HG02678 (cell line): ENCODE measurements around the gene TP73.

Experiments
- ATAC-seq: cut with Tn5 transposase; IDR thresholded peaks from one replicate; pipeline ENCODE4 v1.9.1; 2021; ENCODE audit warnings: mild to moderate bottlenecking, moderate library complexity; ENCODE audit not compliant: unreplicated experiment

The TP73 gene

DNA sequence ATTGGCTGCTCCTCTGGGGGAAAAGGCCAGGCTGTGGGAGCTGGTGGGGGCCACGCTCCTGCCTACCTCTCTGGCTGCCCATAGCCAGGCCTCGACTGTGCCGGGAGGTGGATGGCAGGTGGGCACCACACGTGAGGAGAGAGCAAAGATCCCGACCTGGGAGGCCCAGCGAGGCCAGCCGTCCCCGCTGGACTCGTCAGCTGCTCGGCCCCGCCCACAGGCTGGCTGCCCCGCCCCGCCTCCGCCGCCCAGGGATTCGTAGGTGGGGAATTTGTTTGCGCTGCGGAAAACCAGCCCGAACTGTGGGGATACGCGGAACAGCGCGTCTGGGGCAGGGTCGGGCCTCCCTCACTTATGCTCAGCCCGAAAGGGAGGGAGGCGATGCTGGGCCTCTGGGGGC is 31.7 kb downstream of the TP73 start:
- no peak for ATAC-seq

DNA sequence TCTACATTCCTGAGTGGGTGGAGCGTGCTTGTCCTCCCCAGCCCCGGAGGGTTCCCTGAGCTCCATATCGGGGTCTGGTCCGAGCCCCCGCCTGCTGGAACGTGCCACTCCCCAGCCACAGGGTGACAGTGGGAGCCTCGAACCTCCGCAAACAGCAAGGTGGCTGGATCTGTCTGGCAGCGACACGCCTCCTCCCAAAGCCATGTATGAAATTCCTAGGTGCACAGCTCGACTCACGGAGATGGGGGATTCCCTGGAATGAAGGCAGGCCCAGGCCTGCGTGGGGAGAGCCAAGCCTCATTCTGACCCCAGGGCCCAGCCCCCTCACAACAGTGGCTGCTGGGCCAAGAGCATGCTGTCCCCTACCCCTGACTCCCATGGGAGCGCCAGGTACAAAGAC is 32.9 kb downstream of the TP73 start:
- no peak for ATAC-seq

DNA sequence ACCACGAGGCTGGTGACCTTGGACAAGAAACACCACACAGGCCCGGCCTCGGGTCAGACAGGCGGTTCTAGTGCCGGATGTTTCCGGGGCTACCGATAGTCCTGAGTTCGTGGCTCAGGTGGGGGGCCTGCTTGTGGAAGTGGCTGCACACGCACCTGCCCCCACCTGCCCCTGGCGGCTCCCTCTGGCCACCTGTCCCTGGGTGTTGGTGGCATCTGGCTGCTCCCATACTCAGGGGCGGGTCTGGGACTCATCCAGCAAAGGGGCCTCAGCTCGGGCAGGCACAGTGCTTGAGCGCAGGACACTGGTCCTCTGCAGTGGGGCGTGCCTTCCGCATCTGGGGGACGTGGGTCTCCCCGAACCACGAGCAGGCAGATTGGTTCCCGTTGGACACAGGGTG is 33.6 kb downstream of the TP73 start:
- ATAC-seq: no peak

DNA sequence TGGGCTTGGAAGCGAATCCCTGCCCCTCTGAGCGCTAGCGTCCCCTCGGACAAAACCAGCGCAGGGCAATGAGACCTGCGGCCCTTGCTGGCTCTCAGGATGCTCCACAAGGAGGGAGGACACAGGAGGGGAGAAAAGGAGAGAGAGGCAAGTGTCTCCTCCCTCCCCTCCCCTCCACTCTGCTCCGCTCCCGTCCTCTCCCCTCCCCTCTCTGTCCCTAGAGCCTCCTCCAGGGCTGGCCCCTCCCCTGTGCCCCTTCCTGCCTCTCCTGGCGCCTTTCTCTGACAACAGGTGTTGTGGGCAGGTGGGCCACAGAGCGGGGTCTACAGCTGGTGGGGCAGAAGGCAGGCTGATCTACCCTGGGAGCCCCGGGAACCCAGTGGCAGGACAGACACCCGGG is 35.2 kb downstream of the TP73 start:
- no peak for ATAC-seq

DNA sequence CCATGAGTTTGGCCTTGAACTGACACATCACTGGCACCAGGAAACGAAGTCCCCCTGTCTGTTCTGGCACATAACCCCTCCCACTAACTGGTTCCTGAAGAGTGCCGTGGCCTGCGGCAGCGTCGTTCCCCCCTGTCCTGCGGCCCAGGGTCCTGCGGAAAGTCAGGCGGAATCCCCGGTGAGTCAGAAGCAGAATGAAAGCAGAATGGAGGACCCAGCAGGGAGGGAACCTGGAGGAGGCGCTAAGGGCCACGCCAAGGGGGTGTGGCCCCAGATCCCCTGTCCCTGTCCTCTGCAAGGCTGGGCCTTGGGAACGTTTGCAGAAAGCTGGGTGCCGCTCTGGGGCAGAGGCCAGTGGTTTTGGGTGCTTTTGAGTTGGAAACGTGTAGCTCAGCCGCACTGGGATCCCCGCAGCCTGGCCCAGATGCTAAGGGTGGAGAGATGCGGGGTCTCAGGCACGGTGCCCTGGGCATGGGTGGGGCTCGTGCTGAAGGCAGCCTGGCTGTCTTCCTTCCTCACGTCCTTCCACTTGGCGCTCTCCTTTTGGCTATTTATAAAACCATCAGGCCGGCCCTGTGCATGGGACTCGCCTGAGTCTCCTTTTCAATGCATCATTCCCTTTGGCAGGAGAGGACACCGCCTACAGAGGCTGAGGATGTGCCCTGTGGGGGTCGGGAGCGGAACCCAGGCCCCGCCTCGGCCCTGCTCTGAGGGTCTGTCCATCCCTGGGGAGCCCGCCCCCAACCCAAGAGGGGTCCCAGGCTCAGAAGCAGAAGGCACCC is 36.2 kb downstream of the TP73 start:
- no peak for ATAC-seq

DNA sequence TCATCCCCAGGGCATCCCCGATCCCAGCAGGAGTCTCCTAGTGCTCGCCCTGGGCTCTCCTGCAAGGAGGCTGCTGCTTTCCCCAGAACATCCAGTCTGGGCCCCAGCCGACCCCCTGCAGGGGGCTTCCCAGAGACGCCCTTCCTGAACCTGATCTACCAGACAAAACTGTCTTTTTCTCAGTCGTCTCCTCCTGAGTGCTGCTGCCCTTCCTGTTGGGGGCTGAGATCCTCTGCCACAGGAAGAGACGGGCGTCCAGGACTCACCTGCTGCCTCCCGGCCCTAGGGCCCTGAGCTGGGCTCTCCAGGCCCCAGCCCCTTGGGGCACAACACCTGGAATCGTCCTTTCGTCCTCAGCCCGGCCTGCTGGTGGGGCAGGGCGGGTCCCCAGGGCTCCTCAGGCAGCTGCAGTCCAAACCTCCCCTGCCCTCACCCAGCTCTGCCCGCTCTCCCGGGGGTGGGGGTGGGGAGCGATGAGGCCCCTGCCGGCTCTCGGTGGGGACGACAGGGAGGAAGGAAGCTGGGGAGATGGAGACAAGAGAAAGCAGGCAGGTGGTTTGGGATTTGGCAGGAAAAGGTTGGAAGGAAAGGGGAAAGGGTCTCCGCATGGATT is 36.9 kb downstream of the TP73 start:
- ATAC-seq: no peak

DNA sequence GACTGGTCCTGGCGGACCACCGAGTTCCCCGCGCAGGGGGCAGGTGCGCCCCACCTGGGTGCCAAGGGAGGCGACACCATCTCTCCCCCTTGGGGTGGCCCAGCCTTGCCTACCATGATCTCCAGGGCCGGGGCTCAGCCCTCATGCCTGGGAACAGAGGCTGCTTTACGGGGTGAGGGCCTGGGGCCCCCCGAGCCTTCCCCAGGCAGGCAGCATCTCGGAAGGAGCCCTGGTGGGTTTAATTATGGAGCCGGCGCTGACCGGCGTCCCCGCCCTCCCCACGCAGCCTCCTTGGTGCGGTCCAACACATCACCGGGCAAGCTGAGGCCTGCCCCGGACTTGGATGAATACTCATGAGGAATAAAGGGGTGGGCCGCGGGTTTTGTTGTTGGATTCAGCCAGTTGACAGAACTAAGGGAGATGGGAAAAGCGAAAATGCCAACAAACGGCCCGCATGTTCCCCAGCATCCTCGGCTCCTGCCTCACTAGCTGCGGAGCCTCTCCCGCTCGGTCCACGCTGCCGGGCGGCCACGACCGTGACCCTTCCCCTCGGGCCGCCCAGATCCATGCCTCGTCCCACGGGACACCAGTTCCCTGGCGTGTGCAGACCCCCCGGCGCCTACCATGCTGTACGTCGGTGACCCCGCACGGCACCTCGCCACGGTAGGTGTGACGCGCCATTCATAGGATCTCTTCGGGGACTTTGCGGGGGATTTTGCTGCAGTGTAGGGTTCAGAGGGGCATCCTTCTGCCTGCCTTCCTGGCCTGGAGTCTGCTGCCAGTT is 38.2 kb downstream of the TP73 start:
- no peak for ATAC-seq

DNA sequence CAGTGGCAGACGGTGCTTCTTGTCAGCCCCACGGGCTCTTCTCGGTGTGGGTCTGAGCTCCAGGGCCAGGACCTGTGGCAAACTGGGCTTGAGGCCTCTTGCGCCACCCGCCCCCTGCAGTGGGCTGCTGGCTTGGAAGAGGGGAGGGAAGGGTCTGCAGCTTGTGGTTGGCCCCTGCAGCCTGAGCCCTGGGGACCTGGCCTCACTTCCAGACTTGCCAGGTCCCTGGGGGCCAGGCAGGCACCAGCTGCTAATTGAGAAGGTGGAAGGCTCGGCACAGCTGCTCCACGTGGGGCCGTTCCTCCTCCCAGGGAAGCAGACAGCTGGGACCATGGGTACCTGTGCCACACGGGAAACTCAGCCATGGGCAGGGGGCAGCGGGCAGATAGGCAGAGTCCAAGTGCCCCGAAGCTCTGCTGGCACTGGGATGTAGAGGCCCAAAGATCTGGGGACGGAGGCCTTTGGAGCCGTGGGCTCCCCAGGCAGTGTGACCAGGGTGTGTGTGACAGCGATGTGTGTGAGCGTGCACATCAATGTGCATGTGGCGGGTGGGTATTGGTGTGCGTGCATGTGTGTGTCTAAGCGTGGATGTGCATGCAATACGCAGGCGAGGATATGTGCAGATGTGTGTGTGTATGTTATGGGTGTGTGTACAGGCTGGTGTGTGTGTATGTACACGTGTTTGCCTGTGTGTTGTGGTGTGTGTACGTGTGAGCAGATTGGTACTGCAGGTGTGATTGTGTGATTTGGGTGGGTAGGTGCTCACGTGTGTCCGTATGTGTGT is 39.3 kb downstream of the TP73 start:
- ATAC-seq: no peak

DNA sequence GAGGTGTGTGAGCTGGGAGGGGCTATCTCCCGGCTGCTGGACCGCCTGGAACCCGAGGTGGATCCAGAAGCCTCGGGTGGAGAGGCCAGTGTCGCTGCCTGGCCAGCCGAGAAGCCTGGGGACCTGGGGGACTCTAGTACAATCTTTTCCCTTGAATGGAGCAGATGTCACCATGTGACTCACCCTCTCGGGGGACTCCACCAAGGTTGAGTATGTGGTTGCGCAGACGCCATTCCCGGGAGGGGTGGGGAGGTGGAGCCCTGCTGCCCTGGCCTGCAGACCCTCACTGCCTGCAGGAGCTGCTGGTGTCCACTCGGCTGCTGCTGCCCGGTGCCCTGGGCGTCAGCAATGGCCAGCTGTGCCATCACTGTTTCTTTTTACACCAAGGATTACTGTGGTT is 40.3 kb downstream of the TP73 start:
- no peak for ATAC-seq

DNA sequence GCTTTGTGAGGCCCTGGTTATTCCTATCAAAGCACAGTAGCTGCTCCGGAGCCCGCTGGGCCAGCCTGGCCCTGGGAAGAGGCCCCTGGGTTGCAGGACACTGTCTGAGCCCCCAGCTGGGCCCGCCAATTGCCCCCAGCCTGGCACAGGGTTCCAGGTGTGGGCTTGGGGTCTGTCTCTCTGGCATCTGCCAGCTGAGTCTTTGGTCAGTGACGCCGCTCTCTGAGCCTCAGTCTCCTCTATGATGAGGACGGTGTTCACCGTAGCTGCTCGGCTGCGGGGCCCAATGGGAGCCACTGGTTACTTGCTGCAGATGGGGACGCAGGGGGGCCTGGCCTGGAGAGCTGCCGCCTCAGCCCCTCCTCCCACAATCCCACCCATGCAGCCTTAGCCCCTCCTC is 41.0 kb downstream of the TP73 start:
- ATAC-seq: no peak

DNA sequence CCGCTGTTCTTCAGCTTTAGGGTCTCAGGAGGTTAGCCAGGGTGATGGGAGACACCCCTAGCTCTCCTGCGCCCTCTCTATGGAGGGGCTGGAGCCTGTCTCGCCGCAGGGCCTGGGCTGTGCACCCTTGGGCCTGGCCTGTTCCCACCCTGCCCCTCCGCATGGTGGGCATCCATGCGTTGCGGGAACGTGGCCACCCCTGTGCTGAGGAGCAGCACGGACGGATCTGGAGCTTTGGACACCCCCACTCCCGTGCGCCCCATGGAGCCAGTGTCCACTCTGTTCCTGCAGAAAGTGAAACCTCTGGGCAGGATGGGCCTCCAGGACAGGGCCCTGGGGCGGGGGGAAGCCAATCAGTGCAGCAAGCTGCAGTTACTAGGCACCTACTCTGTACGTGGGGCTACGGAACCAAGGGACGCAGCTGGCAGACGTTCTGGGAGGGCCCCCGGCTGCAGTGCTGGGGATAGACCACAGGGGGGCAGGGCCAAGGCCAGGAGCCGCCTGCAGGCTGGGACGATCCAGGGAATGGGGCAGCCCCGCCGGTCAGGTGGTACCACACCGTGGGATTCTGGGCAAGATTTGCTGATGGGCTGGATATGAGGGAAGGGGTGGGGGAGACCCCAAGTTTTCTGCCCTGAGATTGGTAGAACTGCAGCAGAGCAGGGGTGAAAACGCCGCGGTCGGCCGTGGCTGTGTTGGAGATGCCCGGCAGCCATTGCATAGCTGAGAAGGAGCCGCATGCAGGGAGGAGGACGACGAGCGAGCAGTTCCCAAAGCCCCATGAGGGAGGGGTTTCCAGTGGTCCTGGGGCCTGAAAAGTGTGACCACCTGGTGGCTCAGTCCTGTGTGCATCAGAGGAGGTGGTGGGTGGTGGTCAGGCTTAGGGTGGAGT is 43.3 kb downstream of the TP73 start:
- no peak for ATAC-seq

DNA sequence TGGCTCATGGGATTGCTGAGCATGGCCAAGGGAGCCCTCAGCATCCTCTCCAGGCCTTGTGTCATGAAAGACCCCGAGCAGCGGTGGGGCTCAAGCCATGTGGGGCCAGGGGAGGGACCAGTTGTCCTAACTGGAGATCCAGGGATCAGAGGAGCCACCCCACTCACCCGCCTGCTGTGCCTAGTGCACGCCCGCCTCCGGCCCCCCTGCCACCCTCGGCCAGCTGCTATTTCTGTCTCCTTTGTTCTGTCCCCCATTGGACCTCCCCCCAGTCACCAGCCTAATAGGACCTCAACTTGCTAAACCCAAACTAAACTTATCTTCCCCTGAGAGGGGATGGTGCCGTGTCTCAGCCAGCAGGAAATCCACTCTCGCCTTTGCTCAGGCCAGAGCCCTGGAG is 44.4 kb downstream of the TP73 start:
- no peak for ATAC-seq

DNA sequence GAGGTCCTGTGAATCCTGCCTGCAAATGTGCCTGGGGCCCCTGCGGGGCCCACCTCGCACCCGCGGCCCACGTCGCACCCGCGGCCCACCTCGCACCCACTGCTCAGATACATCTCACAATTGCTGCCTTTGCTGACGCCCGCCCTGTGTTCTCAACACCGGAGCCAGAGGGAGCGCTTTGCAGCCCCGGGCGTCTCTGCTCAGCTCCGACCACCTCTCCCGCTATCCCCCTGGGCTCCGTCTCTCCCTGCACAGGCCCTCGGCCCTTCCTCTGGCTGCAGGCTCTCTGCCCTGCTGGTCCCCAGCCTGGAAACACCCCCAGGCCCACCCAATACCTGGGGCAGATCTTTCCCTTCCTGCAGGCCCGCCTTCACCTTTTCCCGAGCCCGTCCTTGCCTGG is 44.8 kb downstream of the TP73 start:
- ATAC-seq: no peak

DNA sequence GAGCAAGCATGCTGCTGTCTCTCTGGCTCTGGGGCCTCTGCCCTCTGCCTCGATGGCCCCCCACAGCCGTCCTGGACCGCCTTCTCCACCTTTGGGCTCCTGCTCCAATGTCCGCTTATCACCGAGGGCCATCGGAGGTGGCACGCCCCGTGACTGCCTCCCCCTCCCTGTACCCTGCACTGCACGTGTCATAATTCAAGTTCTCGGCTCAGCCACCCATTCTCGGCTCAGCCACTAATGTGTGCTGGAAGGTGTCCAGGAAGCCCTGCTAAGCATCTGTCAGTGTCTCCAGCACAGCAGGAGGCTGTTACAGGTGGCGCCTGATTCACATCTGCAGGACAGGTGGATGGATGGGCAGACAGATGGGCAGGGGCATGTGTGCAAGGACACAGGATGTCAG is 45.5 kb downstream of the TP73 start:
- no peak for ATAC-seq

DNA sequence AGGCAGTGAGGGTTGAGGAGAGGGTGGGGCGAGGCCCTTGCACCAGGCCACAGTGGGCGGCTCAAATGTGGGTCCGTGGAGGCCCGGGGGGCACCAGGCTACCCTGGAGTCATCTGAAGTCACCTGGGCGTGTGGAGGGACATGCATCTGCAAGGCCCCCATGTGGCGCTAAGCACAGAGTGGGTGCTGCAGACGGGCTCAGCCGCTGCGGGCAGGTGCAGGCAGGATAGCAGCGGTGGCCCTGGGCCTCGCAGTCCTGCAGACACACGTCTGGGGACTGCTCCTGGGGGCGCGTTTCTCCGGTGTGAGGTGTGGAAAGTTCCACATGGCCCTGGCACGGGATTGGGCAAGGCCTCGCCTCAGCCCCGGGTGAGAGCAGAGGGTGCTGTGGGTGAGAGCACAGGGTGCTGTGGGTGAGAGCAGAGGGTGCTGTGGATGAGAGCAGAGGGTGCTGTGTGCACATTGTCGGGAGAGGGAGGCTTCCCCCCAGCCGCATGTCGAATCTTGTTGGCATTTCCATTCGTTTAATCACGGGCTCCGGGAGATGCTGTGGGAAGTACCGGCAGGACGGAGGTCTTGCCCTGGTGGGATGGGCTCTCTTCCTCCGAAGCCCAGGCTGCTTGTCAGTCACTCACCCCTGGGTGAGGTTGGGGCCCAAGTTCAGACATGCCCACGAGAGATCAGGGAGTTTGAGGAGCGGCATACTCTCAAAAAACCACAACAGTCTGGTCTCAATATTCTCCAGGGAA is 46.5 kb downstream of the TP73 start:
- ATAC-seq: no peak

DNA sequence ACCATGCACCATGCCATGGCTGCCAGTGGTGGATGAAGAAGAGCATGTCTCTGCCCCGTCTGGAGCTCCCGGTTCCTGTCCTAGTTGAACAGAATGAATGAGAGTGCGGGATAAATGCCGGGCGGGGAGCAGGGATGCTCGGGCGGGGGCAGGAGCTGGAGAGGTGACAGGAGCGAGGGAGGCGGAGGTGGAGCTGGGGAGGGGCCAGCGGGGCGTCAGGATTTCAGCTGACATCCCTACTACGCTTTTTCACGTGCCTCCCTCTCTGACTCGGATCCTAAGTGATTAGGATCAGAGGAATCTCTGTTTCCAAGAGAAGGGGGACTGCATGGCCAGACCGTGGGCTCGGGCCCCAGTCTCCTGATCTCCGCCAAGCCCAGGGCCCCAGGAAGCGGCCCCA is 47.3 kb downstream of the TP73 start:
- no peak for ATAC-seq

DNA sequence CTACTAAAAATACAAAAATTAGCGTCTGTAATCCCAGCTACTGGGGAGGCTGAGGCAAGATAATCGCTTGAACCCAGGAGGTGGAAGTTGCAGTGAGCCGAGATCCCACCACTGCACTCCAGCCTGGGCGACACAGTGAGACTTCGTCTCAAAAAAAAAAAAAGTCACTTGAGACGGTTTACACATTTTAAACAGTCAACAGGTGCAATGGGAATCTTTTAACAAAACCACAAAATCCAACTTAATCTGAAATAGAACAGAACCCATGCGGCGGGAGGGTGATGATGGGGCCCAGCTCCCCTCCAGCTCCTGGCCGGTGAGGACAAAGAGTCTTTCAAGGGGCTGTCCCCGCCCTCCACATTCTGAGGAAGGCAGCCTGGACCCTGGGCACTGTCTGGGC is 48.3 kb downstream of the TP73 start:
- no peak for ATAC-seq

DNA sequence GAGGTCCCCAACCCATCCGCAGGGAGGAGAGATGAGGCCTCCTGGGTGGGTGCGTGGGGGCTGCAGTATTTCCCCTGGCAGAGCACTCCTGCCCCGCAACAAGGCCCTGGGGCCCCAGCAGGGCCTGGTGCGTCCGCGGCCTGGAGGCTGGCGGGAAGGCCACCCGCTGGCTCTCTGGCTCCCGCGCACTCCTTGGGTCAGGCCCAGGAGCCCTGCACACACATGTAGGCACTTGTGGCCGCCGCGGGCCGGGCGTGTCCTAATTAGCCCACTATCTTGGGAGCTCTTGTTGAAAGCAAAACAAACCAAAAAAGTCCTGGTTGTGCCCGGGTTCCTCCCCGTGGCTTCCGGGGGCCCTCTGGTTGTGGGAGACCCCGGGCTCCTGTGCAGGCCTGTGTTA is 50.2 kb downstream of the TP73 start:
- ATAC-seq: no peak

DNA sequence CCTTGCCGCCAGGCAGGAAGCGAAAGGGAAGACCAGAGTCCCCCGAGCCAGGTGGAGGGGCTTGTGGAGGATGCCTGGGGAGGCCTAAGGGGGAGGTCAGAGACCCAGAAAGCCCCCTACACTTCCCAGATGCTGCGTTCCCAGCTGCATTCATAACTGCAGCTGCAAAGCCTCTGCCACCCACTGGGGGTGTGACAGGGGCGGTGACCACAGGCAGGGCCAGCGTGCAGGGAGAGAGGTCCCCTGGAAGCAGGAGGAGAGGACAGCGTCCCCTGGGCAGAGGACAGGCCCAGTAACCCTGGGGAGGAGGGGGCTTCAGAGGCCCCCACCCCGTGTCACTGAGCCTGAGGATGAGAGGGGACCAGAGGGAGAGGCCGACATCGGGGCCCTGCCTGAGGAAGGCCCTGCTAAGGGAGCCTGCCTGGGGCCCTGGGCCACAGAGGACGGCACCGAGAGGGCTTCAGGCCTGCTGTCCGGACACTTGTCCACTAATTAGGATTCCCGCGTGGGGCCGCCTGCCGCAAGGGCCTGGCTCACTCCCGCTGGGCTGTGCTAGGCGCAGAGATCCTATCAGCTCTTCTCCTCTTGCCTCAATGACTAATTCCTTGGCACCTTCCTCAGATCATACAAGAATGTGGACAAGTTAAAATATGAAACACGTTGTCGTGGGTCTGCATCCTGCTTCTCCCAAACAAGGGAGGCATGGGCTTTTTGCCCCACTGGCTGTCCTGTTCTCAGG is 50.8 kb downstream of the TP73 start:
- ATAC-seq: no peak
